ENCODE results near the gene SLC9A5. TPM values are rescaled to one million over a fixed set of nuclear protein-coding genes. Genes with fewer than 3 reads are reported as not detected.
A peak's percentile ranks its signal among the peaks of the same experiment; 100 is the strongest.

The SLC9A5 gene
- total RNA-seq, 1 experiment from 2014 or later: 10.3 TPM

GRCh38 chr16:67215706-67216105 is 33.1 kb upstream of the SLC9A5 start (continued):
- TF ChIP-seq ATF6 (CRISPR knock-in tag; IDR thresholded peaks at IDR 0.05) (no peak), ZNF121 (CRISPR knock-in tag; IDR thresholded peaks at IDR 0.05) (no peak), CREM (CRISPR knock-in tag; IDR thresholded peaks at IDR 0.05) (no peak), FOXP1 (CRISPR knock-in tag; IDR thresholded peaks at IDR 0.05; ENCODE audit: borderline replicate concordance) (no peak), MLX (CRISPR knock-in tag; IDR thresholded peaks at IDR 0.05) (no peak), ESRRA (CRISPR knock-in tag; IDR thresholded peaks at IDR 0.05; ENCODE audit: borderline replicate concordance) (no peak)

- TF ChIP-seq CREB1 (CRISPR knock-in tag; IDR thresholded peaks at IDR 0.05) (no peak), E2F5 (CRISPR knock-in tag; IDR thresholded peaks at IDR 0.05) (no peak), ZNF281 (CRISPR knock-in tag; IDR thresholded peaks at IDR 0.05) (no peak), SP1 (CRISPR knock-in tag; conservative IDR thresholded peaks at IDR 0.05) (no peak), GABPB1 (CRISPR knock-in tag; IDR thresholded peaks at IDR 0.05) (no peak), KAT7 (CRISPR knock-in tag; IDR thresholded peaks at IDR 0.05; ENCODE audit: borderline replicate concordance) (no peak), SMAD3 (CRISPR knock-in tag; IDR thresholded peaks at IDR 0.05; ENCODE audit: borderline replicate concordance) (no peak), ATF2 (CRISPR knock-in tag; IDR thresholded peaks at IDR 0.05; ENCODE audit: borderline replicate concordance, low read depth) (no peak), CDX4 (CRISPR knock-in tag; IDR thresholded peaks at IDR 0.05; ENCODE audit: borderline replicate concordance) (no peak), TCF7 (CRISPR knock-in tag; IDR thresholded peaks at IDR 0.05; ENCODE audit: low read depth) (no peak), JAZF1 (CRISPR knock-in tag; IDR thresholded peaks at IDR 0.05) (no peak)
- Mint-ChIP-seq H3K36me3 (no peaks in the 10 kb centered on the region), H3K9me3 (no peaks in the 10 kb centered on the region), H3K27ac (peak overlapping the region; percentile 24; the same call in 1 of the 2 replicates), H3K27me3 (ENCODE audit: low read depth) (peaks cover 55% of the 10 kb centered on the region), H3K4me3 (no peak overlapping the region), H3K4me1 (no peaks in the 10 kb centered on the region)
- ATAC-seq: no peak
- ChIA-PET CTCF (interaction anchor here (0.8 to 1.0 kb wide), 3 partner anchors 17 to 68 kb away, joined by 3 to 5 read pairs (median 4); no protein-coding TSS in a partner anchor), POLR2A (interaction anchor here (0.6 kb wide), 1 partner anchor 16 kb away, joined by 3 read pairs; no protein-coding TSS in a partner anchor)
- no peak for DNase-seq (ENCODE audit: low spot score)
Observed at GRCh38 chr16:67216612-67217490, 31.9 kb upstream of the SLC9A5 start.

Data from WTC11 (cell line).